Measurements from ENCODE around the gene IQCB1. TPM values are rescaled to one million over a fixed set of nuclear protein-coding genes. Genes with fewer than 3 reads are reported as not detected.
"Not testable (repeated sequence)": the region's sequence is repeated elsewhere in the genome, so short reads cannot be mapped to it uniquely, and the experiment has no call there.

IQCB1 gene
- 1 to 10 TPM; 8.1 to 9.1 TPM for total RNA-seq
- long read RNA-seq, transcript IQCB1-201 (15 exons, 2,594 nt), result major isoform, 7 of 12 reads
- long read RNA-seq, partial matches to known transcripts, result 1 of 12 reads
- long read RNA-seq, other reads (novel, unspliced or antisense), result 4 of 12 reads

GRCh38 chr3:121834671-121835464, at the start of gene IQCB1, which contains the start of gene EAF2:
Gene IQCB1 (minus strand): TSS chr3:121835060. CDS start chr3:121828960, 6,100 bp downstream.
Gene EAF2 (plus strand): TSS chr3:121835209. CDS start chr3:121835286, 77 bp downstream.
- peak; percentile 97 for DNase-seq
- intact Hi-C loops (cut with DNase I), result no loop called here
- ATAC-seq, result peak; percentile 100

- ATAC-seq (no peak), DNase-seq (no peak)
- intact Hi-C loops (cut with DNase I), result no loop called here
Observed at GRCh38 chr3:121883507-121883906, 48.6 kb upstream of the IQCB1 start.

GRCh38 chr3:121878411-121878810, 43.6 kb upstream of the IQCB1 start:
- intact Hi-C loops (cut with DNase I), result no loop called here
- no peak for ATAC-seq
- no peak for DNase-seq

- ATAC-seq (no peak), DNase-seq (no peak)
- intact Hi-C loops (cut with DNase I), result no loop called here
Observed at GRCh38 chr3:121871430-121871829, 36.6 kb upstream of the IQCB1 start.

GRCh38 chr3:121870717-121871116, 35.9 kb upstream of the IQCB1 start:
- ATAC-seq (no peak), DNase-seq (no peak)
- intact Hi-C loops (cut with DNase I), result no loop called here

- intact Hi-C loops (cut with DNase I), result no loop called here
- ATAC-seq (no peak), DNase-seq (no peak)
Observed at GRCh38 chr3:121869736-121870135, 34.9 kb upstream of the IQCB1 start.

- intact Hi-C loops (cut with DNase I), result no loop called here
- DNase-seq (no peak), ATAC-seq (no peak)
Observed at GRCh38 chr3:121863801-121864200, 28.9 kb upstream of the IQCB1 start.

- DNase-seq; ATAC-seq; intact Hi-C loops (cut with DNase I): not testable (repeated sequence)
Observed at GRCh38 chr3:121863247-121863646, 28.4 kb upstream of the IQCB1 start.

- intact Hi-C loops (cut with DNase I), result not testable (repeated sequence)
Observed at GRCh38 chr3:121857778-121858177, 22.9 kb upstream of the IQCB1 start.

GRCh38 chr3:121855555-121855954, 20.7 kb upstream of the IQCB1 start:
- DNase-seq (no peak), ATAC-seq (no peak)
- intact Hi-C loops (cut with DNase I), result no loop called here

More at GRCh38 chr3:121857778-121858177, 22.9 kb upstream of the IQCB1 start:
- ATAC-seq, DNase-seq: not testable (repeated sequence)

GRCh38 chr3:121852256-121852655, 17.4 kb upstream of the IQCB1 start:
- DNase-seq, result no peak
- intact Hi-C loops (cut with DNase I), result no loop called here
- ATAC-seq, result no peak

GRCh38 chr3:121844892-121845291, 10.0 kb upstream of the IQCB1 start:
- intact Hi-C loops (cut with DNase I), result no loop called here
- DNase-seq, result no peak
- ATAC-seq, result no peak

- DNase-seq (no peak), ATAC-seq (no peak)
- intact Hi-C loops (cut with DNase I), result no loop called here
Observed at GRCh38 chr3:121839962-121840361, 5.1 kb upstream of the IQCB1 start.

GRCh38 chr3:121836481-121836880, 1.6 kb upstream of the IQCB1 start:
- DNase-seq (no peak), ATAC-seq (no peak)
- intact Hi-C loops (cut with DNase I), result no loop called here

GRCh38 chr3:121836064-121836463, 1.2 kb upstream of the IQCB1 start:
- DNase-seq (no peak), ATAC-seq (no peak)
- intact Hi-C loops (cut with DNase I), result no loop called here

GRCh38 chr3:121835465-121835801, 573 bp upstream of the IQCB1 start:
- peak; percentile 11 to 34 for ATAC-seq
- DNase-seq, result no peak

GRCh38 chr3:121834157-121834670, 646 bp downstream of the IQCB1 start:
- ATAC-seq, result peak; percentile 2 to 7
- intact Hi-C loops (cut with DNase I), result no loop called here

More at GRCh38 chr3:121835465-121835801, 573 bp upstream of the IQCB1 start:
- intact Hi-C loops (cut with DNase I), result no loop called here

GRCh38 chr3:121822973-121823372, 11.9 kb downstream of the IQCB1 start:
- DNase-seq (no peak), ATAC-seq (no peak)
- intact Hi-C loops (cut with DNase I), result no loop called here

More at GRCh38 chr3:121834157-121834670, 646 bp downstream of the IQCB1 start:
- DNase-seq, result peak; percentile 29

- intact Hi-C loops (cut with DNase I), result no loop called here
- DNase-seq (no peak), ATAC-seq (no peak)
Observed at GRCh38 chr3:121821421-121822199, 13.2 kb downstream of the IQCB1 start.

GRCh38 chr3:121819236-121819635, 15.6 kb downstream of the IQCB1 start:
- intact Hi-C loops (cut with DNase I), result no loop called here
- DNase-seq, result no peak
- no peak for ATAC-seq
